GM12875 (cell line): ENCODE measurements around the gene SH3TC1.

Experiments
- H3K4me3 ChIP-seq: one replicate; pipeline ENCODE4 v1.5.1; 2011; ENCODE audit warnings: low read depth, low read length, control low read depth
- CTCF ChIP-seq: IDR thresholded peaks from 2 replicates; pipeline ENCODE4 v1.5.1; 2011; ENCODE audit warnings: low read depth, mild to moderate bottlenecking, control low read depth, inconsistent platforms, low read length, moderate library complexity, borderline replicate concordance; ENCODE audit not compliant: insufficient read depth

Gene SH3TC1

GRCh38 chr4:8287343-8288280 lies 88.5 kb downstream of the SH3TC1 start:
- no peak overlapping the region for H3K4me3 ChIP-seq
- no peak for TF ChIP-seq CTCF

- H3K4me3 ChIP-seq: no peak overlapping the region
- TF ChIP-seq CTCF: no peak
Measured at GRCh38 chr4:8289151-8289750, 90.2 kb downstream of the SH3TC1 start.

- H3K4me3 ChIP-seq: no peak overlapping the region
- no peak for TF ChIP-seq CTCF
Measured at GRCh38 chr4:8289956-8290700, 91.0 kb downstream of the SH3TC1 start.

- no peak for TF ChIP-seq CTCF
- H3K4me3 ChIP-seq: no peak overlapping the region
Measured at GRCh38 chr4:8290701-8290970, 91.5 kb downstream of the SH3TC1 start.
